IMR-90 (cell line): Measurements from ENCODE around the gene FAM174C. TPM values are rescaled to one million over a fixed set of nuclear protein-coding genes. Genes with fewer than 3 reads are reported as not detected.

ENCODE experiments used
- ATAC-seq: fragments of 200-7000 bp; cut with Tn5 transposase; 2 replicates; pipeline ENCODE4 v1.9.1; 2020; ENCODE audit warnings: low read depth, mild to moderate bottlenecking, moderate library complexity
- BruUV-seq: library from RNA; stranded (reverse); fragments of 400-500 nt; replicated peaks from 2 replicates; lab custom pipeline; 2021; lab: Mats Ljungman, UMichigan
- CTCF ChIA-PET: fragments of 300-600 bp; formaldehyde crosslinking; extraction: SDS; loops from one replicate; lab custom pipeline; 2021; ENCODE audit warnings: antibody characterized with exemption; lab: Yijun Ruan, JAX
- POLR2A ChIA-PET: fragments of 300-600 bp; sonication (Branson Sonifier 250); formaldehyde crosslinking; loops from one replicate; lab custom pipeline; 2022; ENCODE audit warnings: antibody characterized with exemption; ENCODE audit not compliant: unreplicated experiment; lab: Charles Lee
- DNase-seq: peaks from one replicate; pipeline ENCODE4 v3.0.0; 2013
- H2AFZ ChIP-seq: replicated peaks from 2 replicates; pipeline ENCODE3; 2013; ENCODE audit warnings: low read length, mild to moderate bottlenecking; ENCODE audit not compliant: poor library complexity
- H2AK5ac ChIP-seq: 2 replicates; pipeline ENCODE4 v1.6.1; 2013; ENCODE audit warnings: low read depth, low read length, inconsistent platforms
- H2AK9ac ChIP-seq: replicated peaks from 2 replicates; pipeline ENCODE3; 2013; ENCODE audit warnings: mild to moderate bottlenecking, low read depth, low read length, moderate library complexity; ENCODE audit not compliant: poor library complexity
- H2BK120ac ChIP-seq: 2 replicates; pipeline ENCODE4 v1.6.1; 2013; ENCODE audit warnings: low read depth, low read length, inconsistent platforms
- H2BK15ac ChIP-seq: 3 replicates; pipeline ENCODE4 v1.6.1; 2013; ENCODE audit warnings: low read depth, low read length, inconsistent platforms
- H2BK20ac ChIP-seq: 2 replicates; pipeline ENCODE4 v1.6.1; 2013; ENCODE audit warnings: low read depth, mild to moderate bottlenecking, inconsistent platforms, low read length, moderate library complexity
- H2BK5ac ChIP-seq: 2 replicates; pipeline ENCODE4 v1.6.1; 2013; ENCODE audit warnings: mild to moderate bottlenecking, low read depth, low read length, inconsistent platforms; ENCODE audit not compliant: poor library complexity, severe bottlenecking
- H3K14ac ChIP-seq: replicated peaks from 2 replicates; pipeline ENCODE4 v1.6.1; 2013; ENCODE audit warnings: low read depth, low read length, inconsistent platforms
- H3K18ac ChIP-seq: 2 replicates; pipeline ENCODE4 v1.6.1; 2013; ENCODE audit warnings: low read depth, low read length, control low read depth
- H3K23ac ChIP-seq: 2 replicates; pipeline ENCODE4 v1.6.1; 2013; ENCODE audit warnings: low read depth, low read length, inconsistent platforms
- H3K27ac ChIP-seq: 2 replicates; pipeline ENCODE4 v1.5.1; 2013; ENCODE audit warnings: mild to moderate bottlenecking, control low read depth, low read length; ENCODE audit not compliant: insufficient read depth
- H3K27me3 ChIP-seq: 2 replicates; pipeline ENCODE4 v1.6.1; 2013; ENCODE audit warnings: low read length; ENCODE audit not compliant: control insufficient read depth, insufficient read depth
- H3K36me3 ChIP-seq: 2 replicates; pipeline ENCODE4 v1.6.1; 2013; ENCODE audit warnings: low read length, mixed read lengths; ENCODE audit not compliant: control insufficient read depth, insufficient read depth
- H3K4ac ChIP-seq: 2 replicates; pipeline ENCODE4 v1.6.1; 2013; ENCODE audit warnings: low read depth, low read length, inconsistent platforms
- H3K4me1 ChIP-seq: 2 replicates; pipeline ENCODE4 v1.6.1; 2013; ENCODE audit warnings: low read length, mixed read lengths; ENCODE audit not compliant: control insufficient read depth, insufficient read depth
- H3K4me2 ChIP-seq: 2 replicates; pipeline ENCODE4 v1.6.1; 2013; ENCODE audit warnings: low read depth, mild to moderate bottlenecking, control low read depth, low read length, moderate library complexity
- H3K4me3 ChIP-seq: 2 replicates; pipeline ENCODE4 v1.5.1; 2013; ENCODE audit warnings: low read depth, mild to moderate bottlenecking, control low read depth, low read length, moderate library complexity; ENCODE audit not compliant: insufficient read depth
- H3K56ac ChIP-seq: 2 replicates; pipeline ENCODE4 v1.6.1; 2013; ENCODE audit warnings: low read length, inconsistent platforms; ENCODE audit not compliant: insufficient read depth; ENCODE audit errors: extremely low read depth
- H3K79me1 ChIP-seq, 2 experiments: 2 replicates each; pipeline ENCODE4 v1.6.1; 2013; ENCODE audit warnings: low read length in 2 of 2, inconsistent platforms in 1 of 2, low read depth in 1 of 2
- H3K9ac ChIP-seq: 2 replicates; pipeline ENCODE4 v1.6.1; 2013; ENCODE audit warnings: low read depth, low read length, control low read depth
- H3K9me1 ChIP-seq: 2 replicates; pipeline ENCODE4 v1.6.1; 2013; ENCODE audit warnings: low read length, inconsistent platforms; ENCODE audit not compliant: insufficient read depth
- H3K9me3 ChIP-seq: 2 replicates; pipeline ENCODE4 v1.6.1; 2013; ENCODE audit warnings: low read length; ENCODE audit not compliant: control insufficient read depth, insufficient read depth
- H4K20me1 ChIP-seq: 2 replicates; pipeline ENCODE4 v1.6.1; 2013; ENCODE audit warnings: low read length, inconsistent platforms; ENCODE audit not compliant: insufficient read depth
- H4K5ac ChIP-seq: 2 replicates; pipeline ENCODE4 v1.6.1; 2013; ENCODE audit warnings: mild to moderate bottlenecking, low read depth, low read length, control low read depth
- H4K8ac ChIP-seq, 2 experiments: 2 replicates each; pipeline ENCODE4 v1.6.1; 2013; ENCODE audit warnings: low read depth in 2 of 2, low read length in 2 of 2, control low read depth in 1 of 2, inconsistent platforms in 1 of 2
- H4K91ac ChIP-seq: 2 replicates; pipeline ENCODE4 v1.6.1; 2013; ENCODE audit warnings: low read depth, low read length, inconsistent platforms; ENCODE audit not compliant: insufficient read depth
- BHLHE40 ChIP-seq: fragments of 150-350 bp; IDR thresholded peaks from 2 replicates; pipeline ENCODE4 v1.6.1; 2016; ENCODE audit warnings: mild to moderate bottlenecking, low read depth, low read length
- CEBPB ChIP-seq: IDR thresholded peaks from 2 replicates; pipeline ENCODE4 v1.6.1; 2012; ENCODE audit warnings: low read depth, low read length, improper control_type of control experiment
- CHD1 ChIP-seq: IDR thresholded peaks from 2 replicates; pipeline ENCODE4 v1.6.1; 2012; ENCODE audit warnings: low read depth, low read length, improper control_type of control experiment
- FOS ChIP-seq: fragments of 150-350 bp; IDR thresholded peaks from 2 replicates; pipeline ENCODE4 v1.6.1; 2016; ENCODE audit warnings: low read depth, low read length
- MAFK ChIP-seq: IDR thresholded peaks from 2 replicates; pipeline ENCODE4 v1.6.1; 2012; ENCODE audit warnings: low read depth, low read length, improper control_type of control experiment
- MAZ ChIP-seq: IDR thresholded peaks from 2 replicates; pipeline ENCODE4 v1.6.1; 2012; ENCODE audit warnings: low read depth, mild to moderate bottlenecking, low read length, improper control_type of control experiment, moderate library complexity, borderline replicate concordance
- MXI1 ChIP-seq: IDR thresholded peaks from 2 replicates; pipeline ENCODE4 v1.6.1; 2012; ENCODE audit warnings: low read depth, mild to moderate bottlenecking, low read length, moderate library complexity, borderline replicate concordance
- NFE2L2 ChIP-seq: fragments of 150-350 bp; IDR thresholded peaks from 2 replicates; pipeline ENCODE4 v1.6.1; 2016; ENCODE audit warnings: low read depth, mild to moderate bottlenecking, low read length
- POLR2A ChIP-seq: IDR thresholded peaks from 2 replicates; pipeline ENCODE4 v1.6.1; 2012; ENCODE audit warnings: mild to moderate bottlenecking, low read depth, low read length
- RAD21 ChIP-seq: IDR thresholded peaks from 2 replicates; pipeline ENCODE4 v1.6.1; 2012; ENCODE audit warnings: low read length, improper control_type of control experiment
- RCOR1 ChIP-seq: IDR thresholded peaks from 2 replicates; pipeline ENCODE4 v1.6.1; 2012; ENCODE audit warnings: mild to moderate bottlenecking, low read length, improper control_type of control experiment; ENCODE audit not compliant: insufficient replicate concordance
- RFX5 ChIP-seq: IDR thresholded peaks from 2 replicates; pipeline ENCODE4 v1.8.0; 2012; ENCODE audit warnings: low read depth, mild to moderate bottlenecking, low read length, moderate library complexity
- SMC3 ChIP-seq: fragments of 150-350 bp; IDR thresholded peaks from 2 replicates; pipeline ENCODE4 v1.6.1; 2016; ENCODE audit warnings: low read depth, mild to moderate bottlenecking, antibody characterized with exemption, low read length, moderate library complexity
- USF2 ChIP-seq: fragments of 150-350 bp; IDR thresholded peaks from 2 replicates; pipeline ENCODE4 v1.6.1; 2017; ENCODE audit warnings: mild to moderate bottlenecking, antibody characterized with exemption, low read length, low read depth
- WGBS, 2 experiments: methylation state at CpG; one replicate each; pipeline versions ENCODE4 v1.1.5 to v1.1.7; 2013; ENCODE audit warnings: missing lambda C conversion rate in 2 of 2; ENCODE audit not compliant: insufficient read length in 1 of 2; ENCODE audit errors: extremely low coverage in 2 of 2; 5-methylcytosine and 5-hydroxymethylcytosine counted together
- dilution Hi-C: fragments of 300-500 bp; cut with HindIII; formaldehyde crosslinking; loops from one replicate; pipeline ENCODE4 v1.14.3; 2018; ENCODE audit warnings: low sequenced_read_pairs; ENCODE audit not compliant: unreplicated experiment
- in situ Hi-C: fragments of 300-500 bp; cut with MboI; formaldehyde crosslinking; loops from 3 replicates; pipeline ENCODE4 v1.14.3; 2019; ENCODE audit warnings: low sequenced_read_pairs, inconsistent platforms, mixed read lengths
- intact Hi-C: fragments of 100-400 bp; cut with micrococcal nuclease; formaldehyde crosslinking; loops from 2 replicates; pipeline ENCODE4 v1.10.0; 2022
- polyA plus RNA-seq, 3 experiments: library from polyadenylated mRNA; depleted of rRNA; stranded (reverse); fragments of >200 nt; gene quantifications; 2 replicates each; pipeline ENCODE4 v1.2.3, GENCODE V29; 2012; ENCODE audit warnings: low replicate concordance in 1 of 3
- total RNA-seq: library from RNA; depleted of rRNA; stranded (reverse); fragments of >200 nt; gene quantifications from 2 replicates; pipeline ENCODE4 v1.2.3, GENCODE V29; 2012
- TF ChIP-seq, protein P1 (sequence below): fragments of 150-350 bp; IDR thresholded peaks from 2 replicates; pipeline ENCODE4 v1.6.1; 2016; ENCODE audit warnings: low read depth, mild to moderate bottlenecking, low read length, moderate library complexity, borderline replicate concordance
- TF ChIP-seq, protein P2 (sequence below): conservative IDR thresholded peaks from 2 replicates; pipeline ENCODE4 v1.5.1; 2012; ENCODE audit warnings: mild to moderate bottlenecking, low read depth, low read length, improper control_type of control experiment

The FAM174C gene
- total and polyA plus RNA-seq, 2 of the 4 experiments (the other 2 are of a cell fraction) = 7.5 to 61.8 TPM

- H4K8ac ChIP-seq = no peak overlapping the region
- no peak overlapping the region for H3K56ac ChIP-seq
- H3K9me1 ChIP-seq = no peaks in the 10 kb centered on the region
- ATAC-seq (no peak), DNase-seq (no peak)
- dilution Hi-C loops (no loop called here), in situ Hi-C loops (loop anchor here (5.0 kb wide), 1 partner anchor 81 kb away; no protein-coding TSS in a partner anchor), intact Hi-C loops (no loop called here)
- BruUV-seq = no TSS peak
- H4K5ac ChIP-seq = no peak overlapping the region
- H3K4ac ChIP-seq = no peak overlapping the region
- H3K9me3 ChIP-seq = no peaks in the 10 kb centered on the region
- no peaks in the 10 kb centered on the region for H3K4me1 ChIP-seq
- H2AK5ac ChIP-seq = no peak overlapping the region
- H3K23ac ChIP-seq = no peak overlapping the region
- no peak overlapping the region for H2BK120ac ChIP-seq
- no peak overlapping the region for H4K91ac ChIP-seq
- H3K36me3 ChIP-seq = peaks cover 8% of the 10 kb centered on the region
- H3K18ac ChIP-seq = no peak overlapping the region
- WGBS, 2 experiments = 73% methylated on average over 9 of the region's 15 CpGs; no CpG with 5 or more reads in 1 of the 2 experiments
- no peak overlapping the region for H2BK5ac ChIP-seq
- H3K4me3 ChIP-seq = no peak overlapping the region
- POLR2A ChIA-PET = no interaction called here
- H2AK9ac ChIP-seq = peak overlapping the region; percentile 28
- no peak overlapping the region for H2BK15ac ChIP-seq
- no peak overlapping the region for H2BK20ac ChIP-seq
- H2AFZ ChIP-seq = no peak overlapping the region
- H3K27ac ChIP-seq = no peak overlapping the region
- CTCF ChIA-PET = no interaction called here
- H3K9ac ChIP-seq = no peak overlapping the region
- peaks cover 3 to 22% of the 10 kb centered on the region in 2 experiments; a peak in 3 of 4 replicates for H3K79me1 ChIP-seq
- H3K4me2 ChIP-seq = no peak overlapping the region
- TF ChIP-seq MAFK (no peak), RAD21 (no peak), NFE2L2 (no peak), POLR2A (no peak), CHD1 (no peak), FOS (no peak), CEBPB (no peak), RCOR1 (no peak), MAZ (no peak), MXI1 (no peak), RFX5 (no peak), USF2 (no peak), SMC3 (no peak), BHLHE40 (no peak)
- TF ChIP-seq, protein P1, sequence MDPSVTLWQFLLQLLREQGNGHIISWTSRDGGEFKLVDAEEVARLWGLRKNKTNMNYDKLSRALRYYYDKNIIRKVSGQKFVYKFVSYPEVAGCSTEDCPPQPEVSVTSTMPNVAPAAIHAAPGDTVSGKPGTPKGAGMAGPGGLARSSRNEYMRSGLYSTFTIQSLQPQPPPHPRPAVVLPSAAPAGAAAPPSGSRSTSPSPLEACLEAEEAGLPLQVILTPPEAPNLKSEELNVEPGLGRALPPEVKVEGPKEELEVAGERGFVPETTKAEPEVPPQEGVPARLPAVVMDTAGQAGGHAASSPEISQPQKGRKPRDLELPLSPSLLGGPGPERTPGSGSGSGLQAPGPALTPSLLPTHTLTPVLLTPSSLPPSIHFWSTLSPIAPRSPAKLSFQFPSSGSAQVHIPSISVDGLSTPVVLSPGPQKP = no peak
- TF ChIP-seq, protein P2, sequence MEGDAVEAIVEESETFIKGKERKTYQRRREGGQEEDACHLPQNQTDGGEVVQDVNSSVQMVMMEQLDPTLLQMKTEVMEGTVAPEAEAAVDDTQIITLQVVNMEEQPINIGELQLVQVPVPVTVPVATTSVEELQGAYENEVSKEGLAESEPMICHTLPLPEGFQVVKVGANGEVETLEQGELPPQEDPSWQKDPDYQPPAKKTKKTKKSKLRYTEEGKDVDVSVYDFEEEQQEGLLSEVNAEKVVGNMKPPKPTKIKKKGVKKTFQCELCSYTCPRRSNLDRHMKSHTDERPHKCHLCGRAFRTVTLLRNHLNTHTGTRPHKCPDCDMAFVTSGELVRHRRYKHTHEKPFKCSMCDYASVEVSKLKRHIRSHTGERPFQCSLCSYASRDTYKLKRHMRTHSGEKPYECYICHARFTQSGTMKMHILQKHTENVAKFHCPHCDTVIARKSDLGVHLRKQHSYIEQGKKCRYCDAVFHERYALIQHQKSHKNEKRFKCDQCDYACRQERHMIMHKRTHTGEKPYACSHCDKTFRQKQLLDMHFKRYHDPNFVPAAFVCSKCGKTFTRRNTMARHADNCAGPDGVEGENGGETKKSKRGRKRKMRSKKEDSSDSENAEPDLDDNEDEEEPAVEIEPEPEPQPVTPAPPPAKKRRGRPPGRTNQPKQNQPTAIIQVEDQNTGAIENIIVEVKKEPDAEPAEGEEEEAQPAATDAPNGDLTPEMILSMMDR = no peak
- H4K20me1 ChIP-seq = peaks cover 16% of the 10 kb centered on the region
- no peak overlapping the region for H3K14ac ChIP-seq
- H3K27me3 ChIP-seq = peaks cover 26% of the 10 kb centered on the region
These were observed 6.4 kb downstream of the FAM174C start for GRCh38 chr19:1281569-1282287.
